ENCODE results near the gene NOTCH1.

DNA sequence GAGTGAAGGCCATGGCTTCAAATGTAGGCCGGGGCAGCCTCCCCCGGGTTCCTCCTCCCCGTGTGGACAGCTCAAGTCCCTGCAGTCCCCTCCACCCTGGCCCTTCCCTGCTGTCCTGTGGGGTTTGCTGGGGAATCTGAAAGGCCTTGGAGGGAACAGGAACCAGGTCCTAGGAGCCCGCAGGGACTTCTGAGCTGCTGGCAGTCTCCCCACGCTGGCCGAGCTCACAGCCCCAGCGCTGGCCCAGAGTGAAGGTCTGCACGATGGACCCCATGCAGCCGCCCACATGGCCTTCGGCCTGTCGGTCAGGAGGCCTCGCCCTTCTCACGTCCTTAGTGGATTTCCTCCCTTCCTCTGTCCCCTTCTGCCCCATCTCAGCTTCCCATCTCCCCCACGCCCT, 25.7 kb upstream of the NOTCH1 start:
- TF ChIP-seq, protein P1, sequence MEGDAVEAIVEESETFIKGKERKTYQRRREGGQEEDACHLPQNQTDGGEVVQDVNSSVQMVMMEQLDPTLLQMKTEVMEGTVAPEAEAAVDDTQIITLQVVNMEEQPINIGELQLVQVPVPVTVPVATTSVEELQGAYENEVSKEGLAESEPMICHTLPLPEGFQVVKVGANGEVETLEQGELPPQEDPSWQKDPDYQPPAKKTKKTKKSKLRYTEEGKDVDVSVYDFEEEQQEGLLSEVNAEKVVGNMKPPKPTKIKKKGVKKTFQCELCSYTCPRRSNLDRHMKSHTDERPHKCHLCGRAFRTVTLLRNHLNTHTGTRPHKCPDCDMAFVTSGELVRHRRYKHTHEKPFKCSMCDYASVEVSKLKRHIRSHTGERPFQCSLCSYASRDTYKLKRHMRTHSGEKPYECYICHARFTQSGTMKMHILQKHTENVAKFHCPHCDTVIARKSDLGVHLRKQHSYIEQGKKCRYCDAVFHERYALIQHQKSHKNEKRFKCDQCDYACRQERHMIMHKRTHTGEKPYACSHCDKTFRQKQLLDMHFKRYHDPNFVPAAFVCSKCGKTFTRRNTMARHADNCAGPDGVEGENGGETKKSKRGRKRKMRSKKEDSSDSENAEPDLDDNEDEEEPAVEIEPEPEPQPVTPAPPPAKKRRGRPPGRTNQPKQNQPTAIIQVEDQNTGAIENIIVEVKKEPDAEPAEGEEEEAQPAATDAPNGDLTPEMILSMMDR (IDR thresholded peaks at IDR 0.05; ENCODE audit: control extremely low read depth in 1 of 3, insufficient read depth in 1 of 3, low read depth in 1 of 3, low read length in 3 of 3), result no peak
- TF ChIP-seq BRCA1 (IDR thresholded peaks at IDR 0.05; ENCODE audit: low read depth, low read length) (no peak), SRF (IDR thresholded peaks at IDR 0.05; ENCODE audit: low read depth, low read length) (no peak), HDAC2 (IDR thresholded peaks at IDR 0.05; ENCODE audit: borderline replicate concordance in 1 of 2, low read depth in 2 of 2, low read length in 2 of 2) (no peak), RXRA (IDR thresholded peaks at IDR 0.05; ENCODE audit: insufficient read depth, low read depth, low read length) (no peak), CEBPB (IDR thresholded peaks at IDR 0.05; ENCODE audit: low read depth, low read length) (no peak), RNF2 (IDR thresholded peaks at IDR 0.05; ENCODE audit: borderline replicate concordance, low read depth, low read length, missing control alignments, poor library complexity, severe bottlenecking) (no peak)
